SK-N-MC (cell line): ENCODE measurements around the gene ITGB6.

Experiments
- DNase-seq: peaks from one replicate; pipeline ENCODE4 v3.0.0-alpha.2; 2011; ENCODE audit warnings: low read depth, low spot score
- H3K27ac ChIP-seq: fragments of 200-600 bp; sonication (generic); 2 replicates; pipeline ENCODE4 v1.5.1; 2016; ENCODE audit warnings: mixed run types
- H3K36me3 ChIP-seq: fragments of 200-600 bp; sonication (generic); 2 replicates; pipeline ENCODE4 v1.6.1; 2017; ENCODE audit warnings: antibody characterized with exemption, low read length, mixed read lengths; ENCODE audit not compliant: insufficient read depth
- H3K4me3 ChIP-seq: fragments of 200-600 bp; sonication (generic); 2 replicates; pipeline ENCODE4 v1.5.1; 2016
- H3K9ac ChIP-seq: fragments of 200-600 bp; sonication (generic); 2 replicates; pipeline ENCODE4 v1.8.0; 2017; ENCODE audit warnings: mixed run types, mixed read lengths; ENCODE audit not compliant: insufficient read length
- H3K9me3 ChIP-seq: fragments of 200-600 bp; sonication (generic); 2 replicates; pipeline ENCODE4 v1.6.1; 2017; ENCODE audit warnings: low read depth, mild to moderate bottlenecking, antibody characterized with exemption, low read length, moderate library complexity, mixed read lengths
- EZH2 ChIP-seq: fragments of 200-600 bp; sonication (generic); IDR thresholded peaks from one replicate; pipeline ENCODE4 v1.6.1; 2017; ENCODE audit warnings: antibody characterized with exemption
- FOXP2 ChIP-seq: optimal IDR thresholded peaks from 2 replicates; pipeline ENCODE3; 2011; ENCODE audit warnings: mild to moderate bottlenecking, moderate library complexity; ENCODE audit not compliant: insufficient read depth; ENCODE audit errors: extremely low read length, control extremely low read depth
- POLR2AphosphoS5 ChIP-seq: IDR thresholded peaks from 2 replicates; pipeline ENCODE4 v1.6.1; 2012; ENCODE audit warnings: mild to moderate bottlenecking, low read depth, low read length, borderline replicate concordance

ITGB6 gene

GRCh38 chr2:160175169-160176134 is 24.6 kb downstream of the ITGB6 start:
- TF ChIP-seq FOXP2, result no peak
- TF ChIP-seq POLR2AphosphoS5, result no peak
- no peak for TF ChIP-seq EZH2
- no peak overlapping the region for H3K27ac ChIP-seq

GRCh38 chr2:160174322-160174721 is 25.8 kb downstream of the ITGB6 start:
- no peak for DNase-seq
- TF ChIP-seq POLR2AphosphoS5, result no peak
- no peak for TF ChIP-seq FOXP2
- no peak for TF ChIP-seq EZH2
- H3K4me3 ChIP-seq, result no peak overlapping the region
- H3K9me3 ChIP-seq, result no peaks in the 10 kb centered on the region
- H3K27ac ChIP-seq, result no peak overlapping the region
- no peak overlapping the region for H3K9ac ChIP-seq
- no peaks in the 10 kb centered on the region for H3K36me3 ChIP-seq

More at GRCh38 chr2:160175169-160176134, 24.6 kb downstream of the ITGB6 start:
- Histone ChIP-seq H3K4me3 (no peak overlapping the region), H3K9ac (no peak overlapping the region), H3K36me3 (no peaks in the 10 kb centered on the region), H3K9me3 (no peaks in the 10 kb centered on the region)
- no peak for DNase-seq

GRCh38 chr2:160169988-160170387 is 30.1 kb downstream of the ITGB6 start:
- Histone ChIP-seq H3K4me3 (no peak overlapping the region), H3K27ac (no peak overlapping the region), H3K9me3 (no peaks in the 10 kb centered on the region), H3K36me3 (no peaks in the 10 kb centered on the region), H3K9ac (no peak overlapping the region)
- DNase-seq, result no peak
- TF ChIP-seq FOXP2 (no peak), EZH2 (no peak), POLR2AphosphoS5 (no peak)

- Histone ChIP-seq H3K4me3 (no peak overlapping the region), H3K36me3 (no peaks in the 10 kb centered on the region), H3K9ac (no peak overlapping the region), H3K27ac (no peak overlapping the region), H3K9me3 (no peaks in the 10 kb centered on the region)
- no peak for DNase-seq
- TF ChIP-seq POLR2AphosphoS5, result no peak
- TF ChIP-seq EZH2, result no peak
- TF ChIP-seq FOXP2, result no peak
Observed at GRCh38 chr2:160169471-160169870, 30.6 kb downstream of the ITGB6 start.

- no peaks in the 10 kb centered on the region for H3K36me3 ChIP-seq
- no peak overlapping the region for H3K4me3 ChIP-seq
- H3K9ac ChIP-seq, result no peak overlapping the region
- H3K27ac ChIP-seq, result no peak overlapping the region
- no peak for TF ChIP-seq FOXP2
- no peak for TF ChIP-seq POLR2AphosphoS5
- TF ChIP-seq EZH2, result no peak
- DNase-seq, result no peak
- no peaks in the 10 kb centered on the region for H3K9me3 ChIP-seq
Observed at GRCh38 chr2:160168878-160169277, 31.2 kb downstream of the ITGB6 start.

GRCh38 chr2:160167089-160167740 is 32.9 kb downstream of the ITGB6 start:
- DNase-seq, result no peak
- Histone ChIP-seq H3K27ac (no peak overlapping the region), H3K9ac (no peak overlapping the region), H3K9me3 (no peaks in the 10 kb centered on the region), H3K36me3 (no peaks in the 10 kb centered on the region), H3K4me3 (no peak overlapping the region)
- TF ChIP-seq EZH2, result no peak

GRCh38 chr2:160165996-160166395 is 34.1 kb downstream of the ITGB6 start:
- no peak overlapping the region for H3K9ac ChIP-seq
- no peak for DNase-seq
- no peak overlapping the region for H3K4me3 ChIP-seq
- H3K9me3 ChIP-seq, result no peaks in the 10 kb centered on the region
- H3K27ac ChIP-seq, result no peak overlapping the region
- H3K36me3 ChIP-seq, result no peaks in the 10 kb centered on the region
- TF ChIP-seq FOXP2, result no peak
- no peak for TF ChIP-seq EZH2
- no peak for TF ChIP-seq POLR2AphosphoS5

GRCh38 chr2:160165081-160165480 is 35.0 kb downstream of the ITGB6 start:
- H3K27ac ChIP-seq, result no peak overlapping the region
- no peak for DNase-seq
- H3K36me3 ChIP-seq, result no peaks in the 10 kb centered on the region
- no peak overlapping the region for H3K9ac ChIP-seq
- no peak overlapping the region for H3K4me3 ChIP-seq
- TF ChIP-seq POLR2AphosphoS5 (no peak), FOXP2 (no peak), EZH2 (no peak)
- H3K9me3 ChIP-seq, result no peaks in the 10 kb centered on the region
